GM20000 (cell line): ENCODE data around the gene RABGAP1L.
"Not testable (repeated sequence)": the region's sequence is repeated elsewhere in the genome, so short reads cannot be mapped to it uniquely, and the experiment has no call there.

ENCODE experiments used
- DNase-seq: peaks from one replicate; pipeline ENCODE4 v3.0.0; 2012; ENCODE audit warnings: low spot score
- CTCF ChIP-seq: IDR thresholded peaks from 2 replicates; pipeline ENCODE4 v1.5.1; 2012; ENCODE audit warnings: mild to moderate bottlenecking, control low read depth; ENCODE audit errors: extremely low read depth, missing control alignments

RABGAP1L gene

GRCh38 chr1:174606471-174606870 lies 447.2 kb downstream of the RABGAP1L start:
- no peak for DNase-seq
- TF ChIP-seq CTCF = no peak

GRCh38 chr1:174617905-174618304 lies 458.6 kb downstream of the RABGAP1L start:
- DNase-seq = not testable (repeated sequence)

- no peak for TF ChIP-seq CTCF
- no peak for DNase-seq
Measured at GRCh38 chr1:174623324-174624035, 464.2 kb downstream of the RABGAP1L start.

- no peak for TF ChIP-seq CTCF
- no peak for DNase-seq
Measured at GRCh38 chr1:174626031-174627025, 467.0 kb downstream of the RABGAP1L start.

GRCh38 chr1:174637487-174637886 lies 478.2 kb downstream of the RABGAP1L start:
- TF ChIP-seq CTCF = no peak
- DNase-seq = no peak

GRCh38 chr1:174639461-174639860 lies 480.1 kb downstream of the RABGAP1L start:
- TF ChIP-seq CTCF = no peak
- no peak for DNase-seq

- DNase-seq = no peak
- no peak for TF ChIP-seq CTCF
Measured at GRCh38 chr1:174640783-174641182, 481.5 kb downstream of the RABGAP1L start.
